Panc1 (cell line): ENCODE measurements around the gene DHRS12.
A peak's percentile ranks its signal among the peaks of the same experiment; 100 is the strongest.

Experiments used
- CTCF ChIP-seq: fragments of 450-650 bp; IDR thresholded peaks from 2 replicates; pipeline ENCODE4 v1.5.1; 2017; ENCODE audit warnings: mild to moderate bottlenecking
- SIN3A ChIP-seq: IDR thresholded peaks from 2 replicates; pipeline ENCODE4 v1.6.1; 2012; ENCODE audit warnings: low read depth, mild to moderate bottlenecking, low read length, moderate library complexity, borderline replicate concordance; ENCODE audit not compliant: insufficient read depth
- TF ChIP-seq, protein P1 (sequence below), 2 experiments: IDR thresholded peaks; 2 replicates each; pipeline ENCODE4 v1.6.1; 2011 to 2012; ENCODE audit warnings: low read depth in 2 of 2, control low read depth in 1 of 2, low read length in 1 of 2, mild to moderate bottlenecking in 1 of 2, moderate library complexity in 1 of 2; ENCODE audit not compliant: insufficient read depth in 1 of 2

DNA sequence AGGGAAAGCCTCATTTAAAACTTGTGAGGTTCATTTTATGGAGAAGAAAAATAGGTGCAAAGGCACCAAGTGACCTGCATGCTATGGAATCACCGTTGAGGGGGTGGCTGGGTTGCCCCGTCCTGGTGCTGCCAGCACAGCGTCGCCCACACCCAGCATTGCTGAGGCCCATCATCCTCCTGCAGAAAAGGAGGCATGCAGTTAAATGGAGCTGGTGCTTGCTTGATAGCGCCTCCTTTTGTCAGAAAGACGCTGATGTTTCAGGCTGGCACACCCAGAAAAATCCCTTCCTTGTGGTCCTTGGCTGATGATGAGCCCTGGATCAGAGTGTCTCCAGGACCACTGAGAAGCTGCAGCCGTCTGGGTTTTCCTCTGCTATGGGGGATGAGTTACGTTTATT lies 36.9 kb downstream of the DHRS12 start:
- TF ChIP-seq CTCF, result peak; percentile 40
- no peak for TF ChIP-seq SIN3A
- TF ChIP-seq, protein P1, sequence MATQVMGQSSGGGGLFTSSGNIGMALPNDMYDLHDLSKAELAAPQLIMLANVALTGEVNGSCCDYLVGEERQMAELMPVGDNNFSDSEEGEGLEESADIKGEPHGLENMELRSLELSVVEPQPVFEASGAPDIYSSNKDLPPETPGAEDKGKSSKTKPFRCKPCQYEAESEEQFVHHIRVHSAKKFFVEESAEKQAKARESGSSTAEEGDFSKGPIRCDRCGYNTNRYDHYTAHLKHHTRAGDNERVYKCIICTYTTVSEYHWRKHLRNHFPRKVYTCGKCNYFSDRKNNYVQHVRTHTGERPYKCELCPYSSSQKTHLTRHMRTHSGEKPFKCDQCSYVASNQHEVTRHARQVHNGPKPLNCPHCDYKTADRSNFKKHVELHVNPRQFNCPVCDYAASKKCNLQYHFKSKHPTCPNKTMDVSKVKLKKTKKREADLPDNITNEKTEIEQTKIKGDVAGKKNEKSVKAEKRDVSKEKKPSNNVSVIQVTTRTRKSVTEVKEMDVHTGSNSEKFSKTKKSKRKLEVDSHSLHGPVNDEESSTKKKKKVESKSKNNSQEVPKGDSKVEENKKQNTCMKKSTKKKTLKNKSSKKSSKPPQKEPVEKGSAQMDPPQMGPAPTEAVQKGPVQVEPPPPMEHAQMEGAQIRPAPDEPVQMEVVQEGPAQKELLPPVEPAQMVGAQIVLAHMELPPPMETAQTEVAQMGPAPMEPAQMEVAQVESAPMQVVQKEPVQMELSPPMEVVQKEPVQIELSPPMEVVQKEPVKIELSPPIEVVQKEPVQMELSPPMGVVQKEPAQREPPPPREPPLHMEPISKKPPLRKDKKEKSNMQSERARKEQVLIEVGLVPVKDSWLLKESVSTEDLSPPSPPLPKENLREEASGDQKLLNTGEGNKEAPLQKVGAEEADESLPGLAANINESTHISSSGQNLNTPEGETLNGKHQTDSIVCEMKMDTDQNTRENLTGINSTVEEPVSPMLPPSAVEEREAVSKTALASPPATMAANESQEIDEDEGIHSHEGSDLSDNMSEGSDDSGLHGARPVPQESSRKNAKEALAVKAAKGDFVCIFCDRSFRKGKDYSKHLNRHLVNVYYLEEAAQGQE (IDR thresholded peaks at IDR 0.05; ENCODE audit: insufficient read depth in 1 of 2, low read depth in 2 of 2, low read length in 1 of 2), result no peak
